T-helper 1 cell treated with Interleukin-12 subunit alpha and Interleukin-12 subunit beta and Interleukin-4 antibody, amounts not matched to agents 30 μg/mL and 1 μg/mL, for 36 hours (primary cell): ENCODE measurements around the gene PTK7.

ENCODE experiments used
- H3K27ac Mint-ChIP-seq: one replicate; pipeline ENCODE4 v1.8.0; 2021; ENCODE audit warnings: mild to moderate bottlenecking, mixed read lengths
- H3K27me3 Mint-ChIP-seq: one replicate; pipeline ENCODE4 v1.8.0; 2021; ENCODE audit warnings: low read depth, mixed read lengths
- H3K36me3 Mint-ChIP-seq: one replicate; pipeline ENCODE4 v1.8.0; 2021; ENCODE audit warnings: low read depth, mixed read lengths
- H3K4me1 Mint-ChIP-seq: one replicate; pipeline ENCODE4 v1.8.0; 2021; ENCODE audit warnings: low read depth, mixed read lengths
- H3K4me3 Mint-ChIP-seq: one replicate; pipeline ENCODE4 v1.8.0; 2021; ENCODE audit warnings: mild to moderate bottlenecking, moderate library complexity, mixed read lengths
- H3K9me3 Mint-ChIP-seq: one replicate; pipeline ENCODE4 v1.8.0; 2021; ENCODE audit warnings: mixed read lengths

Gene PTK7

GRCh38 chr6:43149265-43149664 lies 73.2 kb downstream of the PTK7 start:
- Mint-ChIP-seq H3K27me3 (peaks cover 6% of the 10 kb centered on the region), H3K9me3 (no peaks in the 10 kb centered on the region), H3K27ac (no peak overlapping the region), H3K4me1 (peaks cover 3% of the 10 kb centered on the region), H3K36me3 (no peaks in the 10 kb centered on the region), H3K4me3 (no peak overlapping the region)

GRCh38 chr6:43150051-43150751 lies 74.1 kb downstream of the PTK7 start:
- H3K4me1 Mint-ChIP-seq, result peaks cover 3% of the 10 kb centered on the region
- no peaks in the 10 kb centered on the region for H3K9me3 Mint-ChIP-seq
- peaks cover 6% of the 10 kb centered on the region for H3K27me3 Mint-ChIP-seq
- no peaks in the 10 kb centered on the region for H3K36me3 Mint-ChIP-seq
- H3K4me3 Mint-ChIP-seq, result no peak overlapping the region
- H3K27ac Mint-ChIP-seq, result no peak overlapping the region

- no peaks in the 10 kb centered on the region for H3K9me3 Mint-ChIP-seq
- H3K4me3 Mint-ChIP-seq, result no peak overlapping the region
- no peak overlapping the region for H3K27ac Mint-ChIP-seq
- no peaks in the 10 kb centered on the region for H3K4me1 Mint-ChIP-seq
- no peaks in the 10 kb centered on the region for H3K36me3 Mint-ChIP-seq
- peaks cover 3% of the 10 kb centered on the region for H3K27me3 Mint-ChIP-seq
Observed at GRCh38 chr6:43159599-43159998, 83.5 kb downstream of the PTK7 start.

- Mint-ChIP-seq H3K4me1 (no peaks in the 10 kb centered on the region), H3K27me3 (peaks cover 3% of the 10 kb centered on the region), H3K36me3 (no peaks in the 10 kb centered on the region), H3K4me3 (no peak overlapping the region), H3K9me3 (no peaks in the 10 kb centered on the region), H3K27ac (no peak overlapping the region)
Observed at GRCh38 chr6:43163899-43164298, 87.8 kb downstream of the PTK7 start.

GRCh38 chr6:43170417-43170930 lies 94.4 kb downstream of the PTK7 start:
- peak overlapping the region; percentile 96 for H3K27ac Mint-ChIP-seq
- H3K36me3 Mint-ChIP-seq, result peaks cover 13% of the 10 kb centered on the region
- no peaks in the 10 kb centered on the region for H3K27me3 Mint-ChIP-seq
- H3K4me3 Mint-ChIP-seq, result peak overlapping the region; percentile 96
- H3K4me1 Mint-ChIP-seq, result peaks cover 34% of the 10 kb centered on the region
- no peaks in the 10 kb centered on the region for H3K9me3 Mint-ChIP-seq

GRCh38 chr6:43170931-43171706 lies 95.0 kb downstream of the PTK7 start, which contains the start of gene SRF:
TSS of gene SRF (plus strand) at chr6:43171269. CDS start at chr6:43171657, 388 bp downstream.
- Mint-ChIP-seq H3K27me3 (no peaks in the 10 kb centered on the region), H3K36me3 (peaks cover 15% of the 10 kb centered on the region), H3K27ac (peak within 1 kb of the TSS; percentile 96), H3K9me3 (no peaks in the 10 kb centered on the region), H3K4me3 (peak within 1 kb of the TSS; percentile 99), H3K4me1 (peaks cover 40% of the 10 kb centered on the region)

- Mint-ChIP-seq H3K36me3 (peaks cover 16% of the 10 kb centered on the region), H3K4me3 (peak overlapping the region; percentile 99), H3K27me3 (no peaks in the 10 kb centered on the region), H3K4me1 (peaks cover 41% of the 10 kb centered on the region), H3K27ac (peak overlapping the region; percentile 80), H3K9me3 (no peaks in the 10 kb centered on the region)
Observed at GRCh38 chr6:43171707-43172103, 95.6 kb downstream of the PTK7 start.

- H3K4me3 Mint-ChIP-seq, result peak overlapping the region; percentile 99
- H3K9me3 Mint-ChIP-seq, result no peaks in the 10 kb centered on the region
- peak overlapping the region; percentile 80 for H3K27ac Mint-ChIP-seq
- no peaks in the 10 kb centered on the region for H3K27me3 Mint-ChIP-seq
- peaks cover 16% of the 10 kb centered on the region for H3K36me3 Mint-ChIP-seq
- H3K4me1 Mint-ChIP-seq, result peaks cover 41% of the 10 kb centered on the region
Observed at GRCh38 chr6:43172104-43173007, 96.2 kb downstream of the PTK7 start.

GRCh38 chr6:43173591-43174262 lies 97.6 kb downstream of the PTK7 start:
- Mint-ChIP-seq H3K4me1 (peaks cover 41% of the 10 kb centered on the region), H3K9me3 (no peaks in the 10 kb centered on the region), H3K4me3 (peak overlapping the region; percentile 99), H3K27me3 (no peaks in the 10 kb centered on the region), H3K27ac (peak overlapping the region; percentile 72), H3K36me3 (peaks cover 24% of the 10 kb centered on the region)

GRCh38 chr6:43174263-43175112 lies 98.4 kb downstream of the PTK7 start:
- H3K9me3 Mint-ChIP-seq, result no peaks in the 10 kb centered on the region
- peaks cover 41% of the 10 kb centered on the region for H3K4me1 Mint-ChIP-seq
- H3K4me3 Mint-ChIP-seq, result peak overlapping the region; percentile 99
- peak overlapping the region; percentile 84 for H3K27ac Mint-ChIP-seq
- H3K27me3 Mint-ChIP-seq, result no peaks in the 10 kb centered on the region
- H3K36me3 Mint-ChIP-seq, result peaks cover 25% of the 10 kb centered on the region

GRCh38 chr6:43175676-43176422 lies 99.7 kb downstream of the PTK7 start:
- Mint-ChIP-seq H3K27me3 (no peaks in the 10 kb centered on the region), H3K4me3 (no peak overlapping the region), H3K36me3 (peaks cover 24% of the 10 kb centered on the region), H3K9me3 (no peaks in the 10 kb centered on the region), H3K27ac (peak overlapping the region; percentile 63), H3K4me1 (peaks cover 35% of the 10 kb centered on the region)

- Mint-ChIP-seq H3K4me1 (peaks cover 38% of the 10 kb centered on the region), H3K9me3 (no peaks in the 10 kb centered on the region), H3K27me3 (no peaks in the 10 kb centered on the region), H3K36me3 (peaks cover 21% of the 10 kb centered on the region), H3K27ac (peak overlapping the region; percentile 63), H3K4me3 (no peak overlapping the region)
Observed at GRCh38 chr6:43176423-43176786, 100.3 kb downstream of the PTK7 start.
